Neuron (in vitro differentiated cells): ENCODE results near the gene GABRG1.

Source experiments
- H2AFZ ChIP-seq: one replicate; pipeline ENCODE4 v1.6.1; 2013; ENCODE audit warnings: low read depth, mild to moderate bottlenecking, inconsistent platforms, low read length, moderate library complexity
- H3K27me3 ChIP-seq: one replicate; pipeline ENCODE4 v1.6.1; 2013; ENCODE audit warnings: low read length; ENCODE audit not compliant: insufficient read depth
- H3K36me3 ChIP-seq: one replicate; pipeline ENCODE4 v1.6.1; 2013; ENCODE audit warnings: low read length; ENCODE audit not compliant: insufficient read depth
- H3K4me1 ChIP-seq: one replicate; pipeline ENCODE4 v1.6.1; 2013; ENCODE audit warnings: low read length; ENCODE audit not compliant: insufficient read depth
- H3K4me3 ChIP-seq: 2 replicates; pipeline ENCODE4 v1.5.1; 2013; ENCODE audit warnings: mild to moderate bottlenecking, low read length, moderate library complexity
- H3K9me3 ChIP-seq: one replicate; pipeline ENCODE4 v1.6.1; 2013; ENCODE audit warnings: low read length

Gene GABRG1

DNA sequence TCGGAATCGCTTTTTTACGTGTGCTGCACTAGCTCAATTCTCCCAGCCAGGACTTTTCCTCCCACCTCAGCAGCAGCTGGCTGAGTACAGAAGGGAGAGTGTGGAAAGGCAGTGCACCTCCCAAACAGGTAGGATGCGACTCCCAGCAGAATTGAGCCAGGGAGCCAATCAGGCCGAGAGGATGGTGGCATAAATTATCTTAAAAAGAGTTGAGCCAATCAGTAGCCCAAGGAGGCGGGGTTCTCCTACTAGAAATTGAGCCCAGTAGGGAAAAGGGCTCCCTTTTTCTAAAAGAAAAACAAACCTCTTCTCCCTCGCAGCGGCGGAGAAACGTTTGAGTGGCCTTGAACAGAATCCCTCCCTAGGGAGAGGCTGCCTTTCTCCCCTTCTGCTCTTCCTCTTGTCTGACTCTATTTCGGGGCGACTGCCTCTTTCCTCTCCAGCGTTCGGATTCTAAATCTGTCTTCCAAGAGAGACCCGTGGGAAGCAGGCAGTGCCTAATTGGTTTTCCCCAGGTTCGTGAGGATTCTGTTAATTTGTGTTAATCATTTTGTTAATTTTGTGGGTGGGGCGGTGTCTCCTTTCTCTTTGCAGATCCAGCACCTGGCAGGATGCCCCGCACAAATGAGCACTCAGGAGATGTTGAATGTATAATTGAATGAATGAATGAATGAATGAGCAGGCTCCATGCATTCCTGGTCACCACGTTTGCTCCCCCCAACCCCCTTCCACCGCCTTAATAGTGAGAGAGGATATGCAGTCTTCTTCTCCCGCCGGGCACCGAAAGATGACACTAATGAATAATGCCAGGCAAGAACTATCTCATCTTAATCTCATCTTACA is at the start of gene GABRG1:
TSS of gene GABRG1 (minus strand) at position 142 of the 843 bp plus-strand sequence. CDS start at position 1, 141 bp downstream.
- H3K4me3 ChIP-seq = no peak within 1 kb of the TSS

DNA sequence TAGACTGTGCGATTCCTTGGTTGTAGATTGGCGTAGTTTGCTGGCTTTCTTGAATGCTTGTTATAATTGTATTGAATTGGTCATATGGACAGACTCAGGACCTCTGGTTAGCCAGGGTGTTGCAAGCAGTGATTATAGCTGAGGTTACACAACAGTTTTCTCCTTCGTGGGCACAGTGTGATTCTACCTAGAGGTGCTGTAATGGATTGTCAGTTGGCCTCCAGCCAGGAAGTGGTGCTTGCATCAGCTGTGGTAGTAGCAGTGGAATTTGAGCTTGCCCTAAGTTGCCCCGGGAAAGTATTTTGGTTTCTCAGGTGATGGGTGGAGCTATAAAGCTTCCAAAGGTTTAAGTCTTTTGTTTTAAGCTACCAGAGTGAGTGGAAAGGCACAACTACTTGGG is 23.1 kb upstream of the GABRG1 start:
- Histone ChIP-seq H3K27me3 (no peaks in the 10 kb centered on the region), H2AFZ (no peak overlapping the region), H3K4me3 (no peak overlapping the region), H3K9me3 (no peaks in the 10 kb centered on the region), H3K36me3 (no peaks in the 10 kb centered on the region), H3K4me1 (no peaks in the 10 kb centered on the region)

More for the DNA sequence above, at the start of gene GABRG1:
- no peaks in the 10 kb centered on the region for H3K36me3 ChIP-seq
- no peak within 1 kb of the TSS for H2AFZ ChIP-seq
- H3K4me1 ChIP-seq = no peaks in the 10 kb centered on the region
- H3K9me3 ChIP-seq = no peaks in the 10 kb centered on the region
- H3K27me3 ChIP-seq = peaks cover 24% of the 10 kb centered on the region

DNA sequence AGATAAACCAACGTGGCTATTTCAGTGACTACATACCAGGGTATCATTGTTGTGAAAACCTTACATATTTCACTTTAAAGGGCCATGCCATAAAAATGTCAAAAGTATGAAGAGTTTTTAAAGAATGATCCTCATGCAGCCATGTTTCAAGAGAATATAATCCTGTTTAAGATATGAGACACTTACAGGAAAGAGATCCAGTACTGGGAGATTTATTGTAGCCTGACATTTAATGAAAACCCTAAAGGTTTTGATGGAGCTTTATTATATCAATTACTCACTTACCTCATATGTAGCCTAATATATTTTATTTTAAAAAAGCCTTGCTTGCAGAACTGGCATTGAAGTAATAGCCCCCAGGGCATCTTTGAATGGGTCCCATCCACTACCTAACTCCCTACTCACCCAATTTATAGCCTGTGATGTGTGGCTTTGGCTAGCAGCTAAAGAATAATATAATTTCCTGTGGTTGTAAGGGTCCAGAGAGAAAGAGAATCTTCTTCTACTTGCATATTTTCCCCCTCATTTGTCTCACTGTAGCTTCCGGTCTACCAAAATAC is 7.7 kb upstream of the GABRG1 start:
- Histone ChIP-seq H3K4me3 (no peak overlapping the region), H3K36me3 (no peaks in the 10 kb centered on the region), H3K9me3 (no peaks in the 10 kb centered on the region)

DNA sequence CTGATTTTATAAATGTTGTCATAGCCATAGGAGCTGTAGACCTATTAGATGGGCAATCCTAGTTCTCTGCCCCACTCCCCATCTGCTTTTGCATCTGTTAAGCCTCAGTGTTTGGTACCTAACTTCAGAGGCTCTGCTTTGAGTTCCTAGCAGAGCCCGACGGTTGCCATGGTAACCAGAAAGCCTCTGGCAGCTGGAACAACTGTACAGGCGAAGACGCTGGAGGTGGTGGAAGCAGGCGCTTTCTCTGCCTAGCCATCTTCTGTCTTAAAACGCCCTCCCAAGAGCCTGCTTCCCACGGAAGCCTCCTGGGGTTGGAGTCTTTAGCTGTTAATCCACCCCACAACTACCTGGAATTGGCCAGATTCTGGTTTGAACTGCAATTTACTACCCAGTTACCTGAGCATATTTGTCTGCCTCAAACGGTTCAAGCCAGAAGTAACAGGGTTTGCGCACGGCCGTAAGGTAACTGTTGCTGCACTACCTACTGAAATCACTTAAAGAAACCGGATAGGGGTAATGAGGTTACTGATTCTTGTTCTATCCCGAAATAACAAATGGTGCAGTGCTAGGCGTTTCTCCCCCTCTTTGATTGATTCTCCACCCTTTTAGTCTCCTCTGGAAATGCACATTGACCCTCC is 1.0 kb upstream of the GABRG1 start:
- Histone ChIP-seq H3K4me3 (no peak overlapping the region), H3K27me3 (peaks cover 24% of the 10 kb centered on the region), H3K4me1 (no peaks in the 10 kb centered on the region), H3K36me3 (no peaks in the 10 kb centered on the region), H2AFZ (no peak overlapping the region), H3K9me3 (no peaks in the 10 kb centered on the region)

More for the DNA sequence above, 7.7 kb upstream of the GABRG1 start:
- Histone ChIP-seq H2AFZ (no peak overlapping the region), H3K4me1 (no peaks in the 10 kb centered on the region), H3K27me3 (no peaks in the 10 kb centered on the region)

DNA sequence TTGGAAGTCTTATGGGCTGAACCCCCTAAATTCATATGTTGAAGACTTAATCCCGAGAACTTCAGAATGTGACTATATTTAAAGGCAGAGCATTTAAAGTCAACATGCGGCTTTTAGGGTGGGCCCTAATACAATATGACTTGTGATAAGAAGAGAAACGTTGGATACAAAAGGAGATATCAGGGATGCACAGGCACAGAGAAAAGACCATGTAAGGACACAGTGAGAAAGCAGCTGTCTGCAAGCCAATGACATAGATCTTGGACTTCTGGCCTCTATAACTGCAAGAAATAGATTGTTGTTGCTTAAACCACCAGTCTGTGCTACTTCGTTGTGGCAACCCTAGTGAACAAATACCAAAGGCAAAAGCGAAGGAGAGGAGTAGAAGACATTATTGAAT is 42.2 kb downstream of the GABRG1 start:
- no peaks in the 10 kb centered on the region for H3K27me3 ChIP-seq
- H3K36me3 ChIP-seq = no peaks in the 10 kb centered on the region
- no peaks in the 10 kb centered on the region for H3K4me1 ChIP-seq
- H2AFZ ChIP-seq = no peak overlapping the region
- H3K4me3 ChIP-seq = no peak overlapping the region
- H3K9me3 ChIP-seq = no peaks in the 10 kb centered on the region

DNA sequence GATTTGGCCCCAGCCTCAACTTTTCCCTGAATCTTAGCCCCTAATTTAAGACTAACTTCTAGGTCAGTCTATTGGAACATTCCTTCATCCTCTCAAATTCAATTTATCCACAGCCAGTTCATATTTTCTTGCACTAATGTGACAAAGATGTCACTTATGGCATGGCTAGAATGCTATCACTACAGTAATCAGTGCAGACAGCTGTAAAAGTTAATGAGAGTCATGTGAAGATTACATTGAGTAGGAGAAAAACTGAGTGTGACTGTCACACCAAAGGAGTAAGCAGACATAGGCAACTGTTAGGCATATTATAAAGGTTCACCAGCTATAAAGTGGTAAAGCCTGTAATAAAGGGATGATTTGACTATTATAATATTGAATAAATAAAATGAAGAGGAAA is 42.6 kb downstream of the GABRG1 start:
- Histone ChIP-seq H3K4me3 (no peak overlapping the region), H3K36me3 (no peaks in the 10 kb centered on the region), H2AFZ (no peak overlapping the region), H3K27me3 (no peaks in the 10 kb centered on the region), H3K4me1 (no peaks in the 10 kb centered on the region), H3K9me3 (no peaks in the 10 kb centered on the region)

DNA sequence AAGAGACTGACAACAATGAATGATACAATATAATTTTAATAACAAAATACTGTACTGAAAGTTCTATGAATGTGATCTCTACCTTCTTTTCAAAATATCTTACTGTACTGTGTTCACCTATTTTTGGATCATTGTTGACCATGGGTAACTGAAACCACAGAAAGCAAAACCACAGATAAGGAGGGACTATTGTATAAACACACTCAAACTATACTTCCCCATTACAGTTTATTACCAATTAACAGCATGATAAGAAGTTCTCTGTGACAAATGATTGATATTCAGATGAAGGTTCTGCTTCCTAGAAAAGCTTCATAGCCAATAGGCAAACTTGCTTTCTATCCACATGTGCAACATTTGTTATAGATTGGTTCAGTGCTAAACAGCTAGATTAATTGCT is 50.1 kb downstream of the GABRG1 start:
- Histone ChIP-seq H3K27me3 (no peaks in the 10 kb centered on the region), H3K36me3 (no peaks in the 10 kb centered on the region), H3K4me3 (no peak overlapping the region), H2AFZ (no peak overlapping the region), H3K9me3 (no peaks in the 10 kb centered on the region), H3K4me1 (no peaks in the 10 kb centered on the region)

DNA sequence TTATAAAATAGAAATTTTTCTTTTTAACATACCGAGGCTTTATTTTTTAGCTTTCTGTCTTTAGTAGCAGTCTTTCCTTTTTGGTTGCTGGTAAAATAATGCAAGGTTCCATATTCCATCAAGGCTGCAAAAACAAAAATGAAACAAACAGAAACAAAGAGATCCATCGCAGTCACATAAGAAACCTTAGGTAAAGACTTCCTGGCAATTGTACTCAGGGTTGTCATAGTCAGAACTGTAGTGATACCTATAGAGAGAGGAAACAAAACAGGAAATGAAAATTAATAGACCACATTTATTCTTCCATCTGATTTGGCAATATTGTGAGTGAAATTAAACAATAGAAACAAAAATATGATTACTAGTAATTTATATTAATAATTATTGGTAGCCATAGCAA is 72.5 kb downstream of the GABRG1 start:
- no peaks in the 10 kb centered on the region for H3K36me3 ChIP-seq
- H2AFZ ChIP-seq = no peak overlapping the region
- no peaks in the 10 kb centered on the region for H3K9me3 ChIP-seq
- no peak overlapping the region for H3K4me3 ChIP-seq
- H3K27me3 ChIP-seq = no peaks in the 10 kb centered on the region
- peaks cover 9% of the 10 kb centered on the region for H3K4me1 ChIP-seq

DNA sequence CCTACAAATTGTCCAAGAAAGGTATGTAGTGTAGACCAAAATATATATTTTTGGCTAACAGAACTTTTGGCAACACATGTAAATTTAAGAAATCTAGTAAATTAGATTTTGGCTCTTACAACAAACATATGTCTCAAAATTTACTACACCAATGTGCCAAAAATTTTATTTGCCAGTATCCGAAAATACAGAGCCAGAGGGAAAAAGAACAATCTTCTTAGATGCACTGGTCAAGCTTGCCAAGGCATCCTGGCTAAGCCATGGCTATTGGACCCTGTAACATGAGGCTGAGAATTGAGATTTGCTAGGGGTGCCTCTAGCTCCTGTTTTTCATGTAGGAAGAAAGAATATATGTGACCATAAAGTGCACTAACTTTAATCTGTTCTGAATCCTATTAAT is 91.8 kb downstream of the GABRG1 start:
- H3K4me1 ChIP-seq = no peaks in the 10 kb centered on the region
- H3K36me3 ChIP-seq = no peaks in the 10 kb centered on the region
- no peak overlapping the region for H2AFZ ChIP-seq
- H3K4me3 ChIP-seq = no peak overlapping the region
- no peaks in the 10 kb centered on the region for H3K9me3 ChIP-seq
- H3K27me3 ChIP-seq = no peaks in the 10 kb centered on the region

DNA sequence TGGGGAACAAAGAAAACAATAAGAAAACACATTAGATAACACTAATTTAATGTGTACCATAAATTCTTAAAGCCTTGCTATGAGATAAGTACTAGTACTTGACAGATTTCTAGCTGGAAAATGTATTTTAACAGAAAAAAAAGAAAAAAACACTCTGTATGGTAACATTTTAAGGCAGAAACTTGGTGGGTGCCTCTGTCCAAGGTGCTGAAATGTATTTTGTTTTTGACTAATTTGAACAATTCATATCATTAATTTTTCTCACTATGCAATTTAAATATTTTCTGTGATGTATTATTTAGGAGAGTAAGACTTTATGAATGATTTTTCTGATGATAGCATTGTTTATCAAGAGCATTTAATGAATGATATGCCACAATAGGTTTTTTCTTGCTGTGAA is 107.5 kb downstream of the GABRG1 start:
- H3K36me3 ChIP-seq = no peaks in the 10 kb centered on the region
- H3K4me3 ChIP-seq = no peak overlapping the region
- H2AFZ ChIP-seq = no peak overlapping the region
- H3K27me3 ChIP-seq = no peaks in the 10 kb centered on the region
- no peaks in the 10 kb centered on the region for H3K9me3 ChIP-seq
- H3K4me1 ChIP-seq = no peaks in the 10 kb centered on the region

DNA sequence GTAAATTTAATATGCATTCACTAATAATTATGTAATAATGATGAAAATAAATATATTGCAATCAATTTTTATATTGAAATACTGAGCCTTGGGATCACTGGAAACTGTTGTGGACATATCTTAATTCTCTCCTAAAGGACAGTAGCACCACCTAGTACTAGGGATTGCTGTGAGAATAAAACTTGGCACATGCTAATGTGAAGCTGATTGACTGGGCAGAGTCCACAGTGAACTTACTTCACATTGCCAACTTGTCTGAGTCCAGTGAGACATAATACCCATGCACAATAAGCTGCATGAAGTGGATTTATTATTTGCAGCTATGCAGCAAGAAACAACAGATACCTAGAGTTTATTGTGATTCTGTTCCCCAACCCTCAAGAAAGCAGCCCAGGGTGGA is 131.1 kb downstream of the GABRG1 start:
- no peaks in the 10 kb centered on the region for H3K9me3 ChIP-seq
- H2AFZ ChIP-seq = no peak overlapping the region
- H3K4me3 ChIP-seq = no peak overlapping the region
- H3K36me3 ChIP-seq = no peaks in the 10 kb centered on the region
- no peaks in the 10 kb centered on the region for H3K27me3 ChIP-seq
- H3K4me1 ChIP-seq = no peaks in the 10 kb centered on the region

DNA sequence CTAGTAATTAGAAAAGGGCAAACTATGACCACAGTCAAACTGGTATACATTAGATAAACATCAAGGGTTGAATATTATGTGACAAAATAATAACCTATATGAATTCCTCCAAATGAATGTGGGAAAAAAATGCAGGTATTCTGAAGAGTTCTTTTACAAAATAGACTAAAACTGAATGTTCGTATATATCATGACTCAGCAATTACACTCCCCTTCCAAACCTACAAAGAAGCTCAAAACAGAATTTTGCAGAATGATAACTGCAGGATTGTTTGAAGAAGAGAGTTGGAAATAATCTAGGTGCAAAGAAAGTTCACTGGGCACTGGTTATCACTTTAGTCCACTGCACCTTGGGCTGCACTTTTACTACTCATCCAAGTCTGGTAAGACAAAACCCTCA is 134.1 kb downstream of the GABRG1 start:
- Histone ChIP-seq H2AFZ (no peak overlapping the region), H3K9me3 (no peaks in the 10 kb centered on the region), H3K27me3 (no peaks in the 10 kb centered on the region), H3K36me3 (no peaks in the 10 kb centered on the region), H3K4me3 (no peak overlapping the region), H3K4me1 (no peaks in the 10 kb centered on the region)

DNA sequence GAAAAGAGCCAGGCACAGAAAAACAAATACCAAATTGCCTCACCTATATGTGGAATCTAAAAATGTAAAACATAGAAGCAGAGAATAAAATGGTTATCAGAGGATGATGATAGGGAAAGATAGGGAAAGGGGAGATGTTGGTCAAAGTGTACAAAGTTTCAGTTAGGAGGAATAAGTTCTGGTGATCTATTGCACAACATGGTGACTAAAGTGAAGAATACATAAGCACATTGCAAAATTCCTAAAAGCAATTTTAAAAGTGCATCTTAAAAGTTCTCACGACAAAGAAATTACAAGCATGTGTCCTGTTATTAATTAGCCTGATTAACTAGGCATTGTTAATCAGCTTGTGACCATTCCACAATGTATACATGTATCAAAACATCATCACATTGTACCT is 136.0 kb downstream of the GABRG1 start:
- Histone ChIP-seq H2AFZ (no peak overlapping the region), H3K9me3 (no peaks in the 10 kb centered on the region), H3K36me3 (no peaks in the 10 kb centered on the region), H3K27me3 (no peaks in the 10 kb centered on the region), H3K4me1 (no peaks in the 10 kb centered on the region), H3K4me3 (no peak overlapping the region)
